AG10803 (cell line): ENCODE data around the gene ALG14.
"Not testable (repeated sequence)": the region's sequence is repeated elsewhere in the genome, so short reads cannot be mapped to it uniquely, and the experiment has no call there.

Source experiments
- DNase-seq: peaks from one replicate; pipeline ENCODE4 v3.0.0; 2010; ENCODE audit warnings: low read depth
- H3K4me3 ChIP-seq: 2 replicates; pipeline ENCODE4 v1.5.1; 2011; ENCODE audit warnings: mild to moderate bottlenecking, low read length, control low read depth
- TF ChIP-seq, protein P1 (sequence below): conservative IDR thresholded peaks from 2 replicates; pipeline ENCODE4 v1.5.1; 2011; ENCODE audit warnings: mild to moderate bottlenecking, low read length, control low read depth, inconsistent platforms

The ALG14 gene

GRCh38 chr1:95058974-95059373 is 13.8 kb downstream of the ALG14 start:
- TF ChIP-seq, protein P1, sequence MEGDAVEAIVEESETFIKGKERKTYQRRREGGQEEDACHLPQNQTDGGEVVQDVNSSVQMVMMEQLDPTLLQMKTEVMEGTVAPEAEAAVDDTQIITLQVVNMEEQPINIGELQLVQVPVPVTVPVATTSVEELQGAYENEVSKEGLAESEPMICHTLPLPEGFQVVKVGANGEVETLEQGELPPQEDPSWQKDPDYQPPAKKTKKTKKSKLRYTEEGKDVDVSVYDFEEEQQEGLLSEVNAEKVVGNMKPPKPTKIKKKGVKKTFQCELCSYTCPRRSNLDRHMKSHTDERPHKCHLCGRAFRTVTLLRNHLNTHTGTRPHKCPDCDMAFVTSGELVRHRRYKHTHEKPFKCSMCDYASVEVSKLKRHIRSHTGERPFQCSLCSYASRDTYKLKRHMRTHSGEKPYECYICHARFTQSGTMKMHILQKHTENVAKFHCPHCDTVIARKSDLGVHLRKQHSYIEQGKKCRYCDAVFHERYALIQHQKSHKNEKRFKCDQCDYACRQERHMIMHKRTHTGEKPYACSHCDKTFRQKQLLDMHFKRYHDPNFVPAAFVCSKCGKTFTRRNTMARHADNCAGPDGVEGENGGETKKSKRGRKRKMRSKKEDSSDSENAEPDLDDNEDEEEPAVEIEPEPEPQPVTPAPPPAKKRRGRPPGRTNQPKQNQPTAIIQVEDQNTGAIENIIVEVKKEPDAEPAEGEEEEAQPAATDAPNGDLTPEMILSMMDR = no peak
- DNase-seq = no peak
- H3K4me3 ChIP-seq = no peak overlapping the region

GRCh38 chr1:95057351-95057750 is 15.4 kb downstream of the ALG14 start:
- no peak overlapping the region for H3K4me3 ChIP-seq
- no peak for DNase-seq
- TF ChIP-seq, protein P1 = no peak

- no peak for DNase-seq
- TF ChIP-seq, protein P1 = no peak
- no peak overlapping the region for H3K4me3 ChIP-seq
Observed at GRCh38 chr1:95049935-95050334, 22.8 kb downstream of the ALG14 start.

DNA sequence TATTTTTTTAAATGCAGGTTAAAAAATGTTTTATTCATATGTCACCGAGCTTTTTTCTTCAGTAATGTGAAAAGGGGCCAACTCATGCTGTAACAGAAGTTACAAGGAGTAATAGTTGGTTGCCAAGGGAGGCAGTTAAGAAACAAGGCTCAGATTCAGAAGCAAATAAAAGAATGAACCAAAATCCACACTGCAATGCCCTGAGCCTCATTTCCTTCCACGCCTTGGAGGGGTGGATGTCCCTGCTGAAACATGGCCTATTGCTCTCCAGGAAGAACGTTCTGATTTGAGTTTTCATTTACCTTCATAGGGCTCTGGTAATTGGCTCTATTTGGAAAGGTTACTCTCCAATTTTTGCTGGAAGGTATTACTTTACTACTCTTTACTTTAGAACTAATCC is 24.4 kb downstream of the ALG14 start:
- peak; percentile 21 for DNase-seq
- TF ChIP-seq, protein P1 = no peak

DNA sequence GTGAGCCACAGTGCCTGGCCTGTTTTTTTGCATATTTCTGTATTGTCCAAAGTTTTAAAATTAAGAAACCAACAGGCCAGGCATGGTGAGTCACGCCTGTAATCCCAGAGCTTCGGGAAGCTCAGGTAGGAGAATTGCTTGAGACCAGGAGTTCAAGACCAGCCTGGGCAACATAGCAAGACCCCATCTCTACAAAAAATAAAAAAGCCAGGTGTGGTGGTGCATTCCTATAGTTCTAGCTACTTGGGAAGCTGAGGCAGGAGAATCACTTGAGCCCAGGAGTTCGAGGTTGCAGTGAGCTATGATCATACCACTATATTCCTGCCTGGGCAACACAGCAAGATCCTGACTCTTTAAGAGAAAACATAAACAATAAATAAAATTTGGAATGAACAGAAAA is 25.1 kb downstream of the ALG14 start:
- DNase-seq, H3K4me3 ChIP-seq: not testable (repeated sequence)

More for the DNA sequence above, 24.4 kb downstream of the ALG14 start:
- H3K4me3 ChIP-seq = no peak overlapping the region

GRCh38 chr1:95046359-95046758 is 26.4 kb downstream of the ALG14 start:
- TF ChIP-seq, protein P1 = no peak
- H3K4me3 ChIP-seq = no peak overlapping the region
- DNase-seq = no peak

- no peak overlapping the region; the same call in 1 of the 2 replicates for H3K4me3 ChIP-seq
- TF ChIP-seq, protein P1 = peak; percentile 100
- DNase-seq = peak; percentile 86
Observed at GRCh38 chr1:95043141-95043980, 29.4 kb downstream of the ALG14 start.
